ENCODE results near the gene SPIN2B. TPM values are rescaled to one million over a fixed set of nuclear protein-coding genes. Genes with fewer than 3 reads are reported as not detected.
"Not testable (repeated sequence)": the region's sequence is repeated elsewhere in the genome, so short reads cannot be mapped to it uniquely, and the experiment has no call there.

The SPIN2B gene
- total and polyA plus RNA-seq, 7 donors = 8.4 to 12.0 (median 10.7) TPM

DNA sequence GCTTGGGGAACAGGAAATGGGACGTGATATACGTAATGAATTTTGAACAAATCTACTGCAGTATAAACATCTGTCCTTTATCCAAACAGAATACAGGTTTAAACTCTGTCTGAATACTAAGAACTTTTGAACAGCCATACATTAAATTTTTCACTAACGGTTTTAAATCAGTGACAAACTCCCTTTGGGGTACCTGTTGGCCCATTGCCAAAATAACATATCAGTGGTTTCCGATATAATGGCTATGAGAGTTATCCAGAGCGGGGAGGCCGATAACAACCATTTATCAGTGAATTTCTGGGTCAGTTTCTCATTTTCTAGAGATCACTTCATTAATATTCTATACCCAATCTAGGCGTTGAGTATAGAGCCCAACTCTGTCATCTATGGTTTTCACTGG is 10.7 kb upstream of the SPIN2B start:
- TF ChIP-seq POLR2A (IDR thresholded peaks at IDR 0.05) (no peak), POLR2AphosphoS5 (IDR thresholded peaks at IDR 0.05) (no peak), EP300 (IDR thresholded peaks at IDR 0.05) (no peak)
- TF ChIP-seq, protein P1, sequence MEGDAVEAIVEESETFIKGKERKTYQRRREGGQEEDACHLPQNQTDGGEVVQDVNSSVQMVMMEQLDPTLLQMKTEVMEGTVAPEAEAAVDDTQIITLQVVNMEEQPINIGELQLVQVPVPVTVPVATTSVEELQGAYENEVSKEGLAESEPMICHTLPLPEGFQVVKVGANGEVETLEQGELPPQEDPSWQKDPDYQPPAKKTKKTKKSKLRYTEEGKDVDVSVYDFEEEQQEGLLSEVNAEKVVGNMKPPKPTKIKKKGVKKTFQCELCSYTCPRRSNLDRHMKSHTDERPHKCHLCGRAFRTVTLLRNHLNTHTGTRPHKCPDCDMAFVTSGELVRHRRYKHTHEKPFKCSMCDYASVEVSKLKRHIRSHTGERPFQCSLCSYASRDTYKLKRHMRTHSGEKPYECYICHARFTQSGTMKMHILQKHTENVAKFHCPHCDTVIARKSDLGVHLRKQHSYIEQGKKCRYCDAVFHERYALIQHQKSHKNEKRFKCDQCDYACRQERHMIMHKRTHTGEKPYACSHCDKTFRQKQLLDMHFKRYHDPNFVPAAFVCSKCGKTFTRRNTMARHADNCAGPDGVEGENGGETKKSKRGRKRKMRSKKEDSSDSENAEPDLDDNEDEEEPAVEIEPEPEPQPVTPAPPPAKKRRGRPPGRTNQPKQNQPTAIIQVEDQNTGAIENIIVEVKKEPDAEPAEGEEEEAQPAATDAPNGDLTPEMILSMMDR (IDR thresholded peaks at IDR 0.05) = no peak
- no peaks in the 10 kb centered on the region for H3K4me1 ChIP-seq
- no peak overlapping the region for H3K4me3 ChIP-seq
- DNase-seq = no peak
- H3K27ac ChIP-seq = no peak overlapping the region
- no peaks in the 10 kb centered on the region for H3K36me3 ChIP-seq
- H3K9me3 ChIP-seq = no peaks in the 10 kb centered on the region
- intact Hi-C loops (cut with DNase I) = no loop called here
- 93 to 98% methylated on average over 7 of the region's 7 CpGs for WGBS, 2 donors
- no peaks in the 10 kb centered on the region for H3K27me3 ChIP-seq

DNA sequence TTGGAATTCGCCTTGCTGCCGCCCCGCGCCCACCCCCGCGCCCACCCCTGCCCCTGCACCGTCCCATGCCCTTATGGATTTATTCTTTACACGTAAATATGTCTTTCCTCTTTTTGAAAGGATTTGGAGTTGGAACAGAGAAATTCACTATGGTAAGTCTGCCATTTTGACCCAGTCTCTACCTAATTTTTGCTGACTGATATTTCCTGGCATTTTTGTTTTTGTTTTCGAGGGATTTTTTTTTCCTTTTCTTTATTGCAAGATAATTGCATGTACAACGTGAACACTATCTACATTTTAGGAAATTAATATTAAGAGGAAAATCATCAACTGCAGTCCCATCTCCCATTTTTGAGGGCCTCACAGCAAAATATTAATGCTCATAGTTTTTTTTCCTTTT is 468 bp upstream of the SPIN2B start:
- Histone ChIP-seq H3K4me3 (peak overlapping the region; percentile 50 to 60 (median 57)), H3K36me3 (no peaks in the 10 kb centered on the region), H3K4me1 (no peaks in the 10 kb centered on the region), H3K9me3 (no peaks in the 10 kb centered on the region), H3K27me3 (no peaks in the 10 kb centered on the region), H3K27ac (peak overlapping the region; percentile 65 to 84 (median 78))
- TF ChIP-seq, protein P1 (IDR thresholded peaks at IDR 0.05) = no peak
- no peak for TF ChIP-seq POLR2A (IDR thresholded peaks at IDR 0.05)
- no peak for TF ChIP-seq POLR2AphosphoS5 (IDR thresholded peaks at IDR 0.05)
- no peak for TF ChIP-seq EP300 (IDR thresholded peaks at IDR 0.05)
- intact Hi-C loops (cut with DNase I) = no loop called here
- DNase-seq = no peak
- 1 to 3% methylated on average over 10 of the region's 10 CpGs for WGBS, 2 donors

DNA sequence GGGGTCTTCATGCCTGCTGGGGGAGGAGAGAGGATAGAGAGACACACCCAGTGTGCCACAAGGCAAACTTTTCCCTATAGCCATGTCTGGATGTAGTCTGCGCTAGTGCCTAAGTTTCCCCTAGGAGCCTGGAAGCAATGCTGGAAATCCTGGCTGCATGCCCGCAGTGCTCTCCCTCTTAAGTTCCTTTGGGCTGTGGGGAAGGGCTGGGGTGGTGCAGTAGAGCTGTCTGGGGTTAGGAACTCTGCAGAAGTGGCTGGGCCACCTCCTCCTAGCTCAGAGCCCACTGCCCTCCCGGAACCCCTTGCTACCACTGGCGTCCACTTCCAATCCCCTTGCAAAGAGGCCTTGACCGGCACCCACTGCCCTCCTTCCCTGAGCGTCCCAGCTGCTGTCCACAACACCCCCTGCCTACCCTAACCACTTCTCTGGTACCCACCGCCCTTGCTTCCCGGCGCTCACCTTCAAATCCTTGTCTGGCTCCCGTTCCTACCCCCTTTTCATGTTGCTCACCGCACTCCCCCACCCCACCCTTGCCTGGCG is 658 bp downstream of the SPIN2B start:
- intact Hi-C loops (cut with DNase I); H3K36me3 ChIP-seq; H3K9me3 ChIP-seq; DNase-seq; H3K27me3 ChIP-seq; H3K4me1 ChIP-seq: not testable (repeated sequence)
- H3K27ac ChIP-seq = peak overlapping the region; percentile 65 to 84 (median 78)
- WGBS, 2 donors = 3 to 7% methylated on average over 10 of the region's 12 CpGs
- peak overlapping the region; percentile 50 to 60 (median 57) for H3K4me3 ChIP-seq

DNA sequence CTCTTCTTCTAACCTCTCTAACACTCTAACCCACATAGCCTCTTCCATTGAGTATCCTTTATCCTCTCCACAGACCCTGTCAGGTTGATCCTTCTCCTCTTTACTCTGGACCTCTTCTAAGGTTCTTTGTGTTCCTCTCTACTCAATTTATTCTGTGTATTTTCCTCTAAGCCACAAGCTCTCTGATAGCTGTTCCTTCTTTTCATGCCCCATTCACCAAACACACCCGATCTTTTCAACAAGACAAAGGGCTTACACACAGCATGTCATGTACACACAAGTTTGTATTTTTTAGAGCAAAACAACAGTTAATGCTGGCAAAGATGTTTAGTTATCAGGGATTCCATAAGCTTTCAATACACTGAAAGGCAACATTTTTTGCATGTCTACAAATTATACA is 1.9 kb downstream of the SPIN2B start:
- 89 to 92% methylated on average over 1 of the region's 1 CpG for WGBS, 2 donors
- Histone ChIP-seq H3K27me3 (no peaks in the 10 kb centered on the region), H3K4me3 (no peak overlapping the region), H3K9me3 (no peaks in the 10 kb centered on the region), H3K4me1 (no peaks in the 10 kb centered on the region), H3K27ac (no peak overlapping the region), H3K36me3 (no peaks in the 10 kb centered on the region)
- intact Hi-C loops (cut with DNase I) = loop anchor here (10.0 kb wide), 1 partner anchor 125 kb away; the partner anchor contains the start of gene SPIN3
- no peak for DNase-seq
- TF ChIP-seq EP300 (IDR thresholded peaks at IDR 0.05) (no peak), POLR2AphosphoS5 (IDR thresholded peaks at IDR 0.05) (no peak), POLR2A (IDR thresholded peaks at IDR 0.05) (no peak)

DNA sequence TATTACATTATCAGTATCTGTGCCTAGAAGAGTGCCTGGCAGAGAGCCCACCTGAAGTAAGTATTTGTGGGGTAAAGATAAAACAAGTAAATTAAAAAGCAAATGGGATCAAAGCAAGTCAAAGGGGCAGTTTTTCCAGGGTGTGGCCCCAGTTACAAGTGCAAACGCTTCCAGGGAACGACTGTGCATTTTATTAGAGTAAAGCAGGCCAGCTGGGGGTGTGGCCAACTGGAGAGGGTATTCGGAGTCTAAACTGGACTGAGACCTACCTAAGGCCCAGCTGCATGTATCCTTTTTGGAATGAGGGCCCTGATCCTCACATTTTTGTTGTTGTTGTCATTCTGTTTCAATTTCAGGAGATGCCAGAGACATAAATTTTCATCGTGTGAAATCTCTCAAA is 3.8 kb downstream of the SPIN2B start:
- 18 to 56% methylated on average over 4 of the region's 4 CpGs for WGBS, 2 donors
- not testable (repeated sequence) for H3K4me3 ChIP-seq, H3K9me3 ChIP-seq, DNase-seq, H3K4me1 ChIP-seq, H3K27me3 ChIP-seq, H3K36me3 ChIP-seq
- H3K27ac ChIP-seq = peak overlapping the region in 1 of 4 donors; percentile 1
- intact Hi-C loops (cut with DNase I) = loop anchor here (10.0 kb wide), 1 partner anchor 123 kb away; the partner anchor contains the start of gene SPIN3

DNA sequence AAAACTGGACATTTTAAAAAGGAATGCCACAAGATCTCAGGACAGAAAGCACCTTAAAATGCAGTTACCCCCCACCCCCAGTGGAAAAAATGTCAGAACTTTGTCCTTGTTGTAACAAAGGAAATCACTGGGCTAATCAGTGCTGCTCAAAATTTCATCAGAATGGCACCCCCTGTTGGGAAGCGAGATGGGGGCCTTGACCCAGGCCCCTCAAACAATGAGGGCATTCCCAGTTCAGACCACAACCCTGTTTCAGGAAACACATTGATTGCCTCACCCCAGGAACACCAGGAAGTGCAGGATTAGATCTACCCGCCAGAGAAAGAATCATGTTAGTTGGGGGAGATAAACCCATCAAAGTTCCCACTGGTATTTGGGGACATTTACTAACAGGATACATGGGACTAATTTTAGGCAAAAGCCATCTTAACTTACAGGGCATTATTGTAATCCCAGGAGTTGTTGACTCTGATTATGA is 16.4 kb downstream of the SPIN2B start:
- no peaks in the 10 kb centered on the region for H3K27me3 ChIP-seq
- no peaks in the 10 kb centered on the region for H3K9me3 ChIP-seq
- 36 to 92% methylated on average over 2 of the region's 2 CpGs for WGBS, 2 donors
- intact Hi-C loops (cut with DNase I) = no loop called here
- H3K36me3 ChIP-seq = peaks cover 0 to 8% (median 0%) of the 10 kb centered on the region in 4 donors
- H3K27ac ChIP-seq = no peak overlapping the region
- no peak overlapping the region for H3K4me3 ChIP-seq
- no peak for TF ChIP-seq POLR2AphosphoS5 (IDR thresholded peaks at IDR 0.05)
- TF ChIP-seq, protein P1 (IDR thresholded peaks at IDR 0.05) = no peak
- TF ChIP-seq EP300 (IDR thresholded peaks at IDR 0.05) = no peak
- no peak for TF ChIP-seq POLR2A (IDR thresholded peaks at IDR 0.05)
- no peaks in the 10 kb centered on the region for H3K4me1 ChIP-seq
- no peak for DNase-seq
